Measurements from ENCODE around the gene SMAD6. TPM values are rescaled to one million over a fixed set of nuclear protein-coding genes. Genes with fewer than 3 reads are reported as not detected.
A peak's percentile ranks its signal among the peaks of the same experiment; 100 is the strongest.

SMAD6 gene
- 3.8 and 4.5 TPM in 2 replicates for polyA plus RNA-seq (2012; rRNA removed)
- 2.1 and 3.6 TPM in 2 replicates for polyA plus RNA-seq (2012; cell fraction: cytosol; rRNA removed)
- 16.1 and 18.7 TPM in 2 replicates for polyA plus RNA-seq (2012; cell fraction: nucleus; rRNA removed)

- peak within 1 kb of the TSS; percentile 90 for H2AFZ ChIP-seq (ENCODE audit: low read depth)
- WGBS (ENCODE audit: low lambda C conversion rate): under 1% methylated on average over 24 of the region's 55 CpGs
- H3K4me1 ChIP-seq (ENCODE audit: control insufficient read depth in 1 of 2, insufficient read depth in 2 of 2, low read depth in 1 of 2, low read length in 1 of 2): peaks cover 34 to 36% of the 10 kb centered on the region in 2 experiments
- H3K27ac ChIP-seq (ENCODE audit: low read depth in 2 of 2, low read length in 1 of 2): peak within 1 kb of the TSS; percentile 89
- H3K27me3 ChIP-seq (ENCODE audit: insufficient read depth): no peaks in the 10 kb centered on the region
- peaks cover 0 to 6% of the 10 kb centered on the region in 2 experiments for H3K36me3 ChIP-seq (replicated peaks in 1 of 2; ENCODE audit: control insufficient read depth in 1 of 2, insufficient read depth in 2 of 2, low read length in 1 of 2)
- CTCF ChIA-PET: interaction anchor here (0.8 to 12.9 kb wide), 9 partner anchors 12 to 149 kb away, joined by 3 to 172 read pairs (median 5); no protein-coding TSS in a partner anchor
- TF ChIP-seq, protein P1, sequence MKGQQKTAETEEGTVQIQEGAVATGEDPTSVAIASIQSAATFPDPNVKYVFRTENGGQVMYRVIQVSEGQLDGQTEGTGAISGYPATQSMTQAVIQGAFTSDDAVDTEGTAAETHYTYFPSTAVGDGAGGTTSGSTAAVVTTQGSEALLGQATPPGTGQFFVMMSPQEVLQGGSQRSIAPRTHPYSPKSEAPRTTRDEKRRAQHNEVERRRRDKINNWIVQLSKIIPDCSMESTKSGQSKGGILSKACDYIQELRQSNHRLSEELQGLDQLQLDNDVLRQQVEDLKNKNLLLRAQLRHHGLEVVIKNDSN (IDR thresholded peaks at IDR 0.05; ENCODE audit: borderline replicate concordance, low read depth): peak; percentile 75; the same call in 1 of the 2 replicates
- peak; percentile 57; the same call in 1 of the 2 replicates for TF ChIP-seq SIN3A (IDR thresholded peaks at IDR 0.05; ENCODE audit: borderline replicate concordance, low read depth, low read length)
- TF ChIP-seq PBX3 (IDR thresholded peaks at IDR 0.05): peak; percentile 78
- no peak for TF ChIP-seq EZH2phosphoT487 (IDR thresholded peaks at IDR 0.05; ENCODE audit: borderline replicate concordance, low read depth)
- TF ChIP-seq EP300 (IDR thresholded peaks at IDR 0.05; ENCODE audit: borderline replicate concordance in 1 of 2, low read depth in 1 of 2, low read length in 1 of 2): peak in 1 of 2 experiments; percentile 44; a peak in 1 of 4 replicates
- no peak for TF ChIP-seq FOXM1 (IDR thresholded peaks at IDR 0.05; ENCODE audit: low read depth)
- TF ChIP-seq, protein P2, sequence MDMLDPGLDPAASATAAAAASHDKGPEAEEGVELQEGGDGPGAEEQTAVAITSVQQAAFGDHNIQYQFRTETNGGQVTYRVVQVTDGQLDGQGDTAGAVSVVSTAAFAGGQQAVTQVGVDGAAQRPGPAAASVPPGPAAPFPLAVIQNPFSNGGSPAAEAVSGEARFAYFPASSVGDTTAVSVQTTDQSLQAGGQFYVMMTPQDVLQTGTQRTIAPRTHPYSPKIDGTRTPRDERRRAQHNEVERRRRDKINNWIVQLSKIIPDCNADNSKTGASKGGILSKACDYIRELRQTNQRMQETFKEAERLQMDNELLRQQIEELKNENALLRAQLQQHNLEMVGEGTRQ (IDR thresholded peaks at IDR 0.05; ENCODE audit: borderline replicate concordance, low read depth, low read length): peak; percentile 14; the same call in 1 of the 2 replicates
- TF ChIP-seq CHD2 (IDR thresholded peaks at IDR 0.05; ENCODE audit: low read length, partially characterized antibody): no peak
- 0 out of 2 replicates have a peak, but pooled peaks have one; percentile 20 for TF ChIP-seq FOSL2 (IDR thresholded peaks at IDR 0.05; ENCODE audit: borderline replicate concordance, low read depth)
- TF ChIP-seq TCF12 (IDR thresholded peaks at IDR 0.05): peak; percentile 46; the same call in 1 of the 2 replicates
- TF ChIP-seq GATA2 (CRISPR knock-in tag; IDR thresholded peaks at IDR 0.05): no peak
- no peak for TF ChIP-seq RAD21 (IDR thresholded peaks at IDR 0.05; ENCODE audit: low read length)
- peak; percentile 88 for TF ChIP-seq TAF1 (IDR thresholded peaks at IDR 0.05; ENCODE audit: borderline replicate concordance, low read depth, low read length)
- no peak for TF ChIP-seq RCOR1 (IDR thresholded peaks at IDR 0.05; ENCODE audit: low read length)
- TF ChIP-seq, protein P3, sequence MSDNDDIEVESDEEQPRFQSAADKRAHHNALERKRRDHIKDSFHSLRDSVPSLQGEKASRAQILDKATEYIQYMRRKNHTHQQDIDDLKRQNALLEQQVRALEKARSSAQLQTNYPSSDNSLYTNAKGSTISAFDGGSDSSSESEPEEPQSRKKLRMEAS (IDR thresholded peaks at IDR 0.05; ENCODE audit: low read depth): peak; percentile 50; the same call in 1 of the 2 replicates
- TF ChIP-seq MEF2A (IDR thresholded peaks at IDR 0.05; ENCODE audit: borderline replicate concordance, low read depth): no peak
- 0 out of 2 replicates have a peak, but pooled peaks have one; percentile 24 for TF ChIP-seq TEAD4 (IDR thresholded peaks at IDR 0.05; ENCODE audit: borderline replicate concordance, insufficient read depth)
- peak; percentile 32 for TF ChIP-seq NFIC (IDR thresholded peaks at IDR 0.05; ENCODE audit: borderline replicate concordance)
- TF ChIP-seq, protein P4, sequence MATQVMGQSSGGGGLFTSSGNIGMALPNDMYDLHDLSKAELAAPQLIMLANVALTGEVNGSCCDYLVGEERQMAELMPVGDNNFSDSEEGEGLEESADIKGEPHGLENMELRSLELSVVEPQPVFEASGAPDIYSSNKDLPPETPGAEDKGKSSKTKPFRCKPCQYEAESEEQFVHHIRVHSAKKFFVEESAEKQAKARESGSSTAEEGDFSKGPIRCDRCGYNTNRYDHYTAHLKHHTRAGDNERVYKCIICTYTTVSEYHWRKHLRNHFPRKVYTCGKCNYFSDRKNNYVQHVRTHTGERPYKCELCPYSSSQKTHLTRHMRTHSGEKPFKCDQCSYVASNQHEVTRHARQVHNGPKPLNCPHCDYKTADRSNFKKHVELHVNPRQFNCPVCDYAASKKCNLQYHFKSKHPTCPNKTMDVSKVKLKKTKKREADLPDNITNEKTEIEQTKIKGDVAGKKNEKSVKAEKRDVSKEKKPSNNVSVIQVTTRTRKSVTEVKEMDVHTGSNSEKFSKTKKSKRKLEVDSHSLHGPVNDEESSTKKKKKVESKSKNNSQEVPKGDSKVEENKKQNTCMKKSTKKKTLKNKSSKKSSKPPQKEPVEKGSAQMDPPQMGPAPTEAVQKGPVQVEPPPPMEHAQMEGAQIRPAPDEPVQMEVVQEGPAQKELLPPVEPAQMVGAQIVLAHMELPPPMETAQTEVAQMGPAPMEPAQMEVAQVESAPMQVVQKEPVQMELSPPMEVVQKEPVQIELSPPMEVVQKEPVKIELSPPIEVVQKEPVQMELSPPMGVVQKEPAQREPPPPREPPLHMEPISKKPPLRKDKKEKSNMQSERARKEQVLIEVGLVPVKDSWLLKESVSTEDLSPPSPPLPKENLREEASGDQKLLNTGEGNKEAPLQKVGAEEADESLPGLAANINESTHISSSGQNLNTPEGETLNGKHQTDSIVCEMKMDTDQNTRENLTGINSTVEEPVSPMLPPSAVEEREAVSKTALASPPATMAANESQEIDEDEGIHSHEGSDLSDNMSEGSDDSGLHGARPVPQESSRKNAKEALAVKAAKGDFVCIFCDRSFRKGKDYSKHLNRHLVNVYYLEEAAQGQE (IDR thresholded peaks at IDR 0.05; ENCODE audit: low read depth, low read length): 0 out of 2 replicates have a peak, but pooled peaks have one; percentile 58
- TF ChIP-seq POLR2AphosphoS5 (IDR thresholded peaks at IDR 0.05; ENCODE audit: low read depth, low read length): peak; percentile 81
- TF ChIP-seq RXRA (IDR thresholded peaks at IDR 0.05; ENCODE audit: borderline replicate concordance, low read depth): peak; percentile 70
- TF ChIP-seq RFX5 (IDR thresholded peaks at IDR 0.05; ENCODE audit: low read length): no peak
- TF ChIP-seq FOXJ3 (CRISPR knock-in tag; IDR thresholded peaks at IDR 0.05): no peak
- no peaks in the 10 kb centered on the region for H3K9me2 ChIP-seq
- peaks cover 39% of the 10 kb centered on the region for H4K20me1 ChIP-seq (ENCODE audit: insufficient read depth)
- peaks cover 11% of the 10 kb centered on the region for H3F3A ChIP-seq (replicated peaks; ENCODE audit: insufficient read depth)
- peak within 1 kb of the TSS; percentile 76 for H3K9ac ChIP-seq
- H3K4me2 ChIP-seq: peak within 1 kb of the TSS; percentile 95
- peak; percentile 82 for DNase-seq
- POLR2A ChIA-PET: interaction anchor here (0.6 kb wide), 2 partner anchors 13 to 52 kb away, joined by 3 to 9 read pairs; no protein-coding TSS in a partner anchor
- H3K79me2 ChIP-seq (ENCODE audit: insufficient read depth): peaks cover 50% of the 10 kb centered on the region
- H3K9me3 ChIP-seq: no peaks in the 10 kb centered on the region
- H3K4me3 ChIP-seq (ENCODE audit: low read depth in 2 of 2, low read length in 1 of 2): peak within 1 kb of the TSS; percentile 68 to 72
Observed at GRCh38 chr15:66702035-66702786, at the start of gene SMAD6. Gene SMAD6, plus strand, starts transcription at chr15:66702236. Its CDS starts 1,023 bp downstream, at chr15:66703259.

Measured in SK-N-SH (cell line).